Mucosa of descending colon (tissue), 3 donors: ENCODE measurements around the gene TNS2. TPM values are rescaled to one million over a fixed set of nuclear protein-coding genes. Genes with fewer than 3 reads are reported as not detected.

Source experiments
- ATAC-seq: fragments of 200-7000 bp; cut with Tn5 transposase; one replicate; pipeline ENCODE4 v1.9.1; 2020; ENCODE audit warnings: mild to moderate bottlenecking, moderate library complexity
- DNase-seq, 3 donors: peaks; one replicate each; pipeline ENCODE4 v3.0.0-alpha.2; 2020
- H3K36me3 ChIP-seq: fragments of 200-600 bp; one replicate; pipeline ENCODE4 v1.8.0; 2021; ENCODE audit warnings: low read depth, mild to moderate bottlenecking
- H3K4me1 ChIP-seq: fragments of 200-600 bp; one replicate; pipeline ENCODE4 v1.8.0; 2021; ENCODE audit warnings: low read depth, mild to moderate bottlenecking
- H3K4me3 ChIP-seq: fragments of 200-600 bp; one replicate; pipeline ENCODE4 v1.8.0; 2021; ENCODE audit warnings: mild to moderate bottlenecking
- H3K9me3 ChIP-seq: fragments of 200-600 bp; one replicate; pipeline ENCODE4 v1.8.0; 2021; ENCODE audit warnings: mild to moderate bottlenecking
- CTCF ChIP-seq: fragments of 200-600 bp; IDR thresholded peaks from one replicate; pipeline ENCODE4 v1.8.0; 2022; ENCODE audit warnings: antibody characterized with exemption, mild to moderate bottlenecking
- intact Hi-C, 2 donors: fragments of 100-400 bp; cut with DNase I in 1 of 2; cut with micrococcal nuclease in 1 of 2; formaldehyde crosslinking; loops; one replicate each; pipeline versions ENCODE4 v1.11.0 to v1.11.1; 2022; cut with DNase I, micrococcal nuclease
- total RNA-seq, 3 donors: library from RNA; stranded (reverse); fragmentation: NEBNext Ultra II Directional in 2 of 3; extraction: Animal tissue kit (Norgen Biotek cat#: 25700) in 2 of 3; gene quantifications; one replicate each; pipeline versions ENCODE4 v1.2.1 to v1.2.4, GENCODE V29; 2021 to 2023
- donor health status: DM: no; HTN: no; CAD: no; lungs with moderate emphysema.
- donor health status: DM: no; HTN: no; CAD: no.
- donor health status: DM: no; HTN: yes; CAD: no.

Gene TNS2
- total RNA-seq, 3 donors from 2014 or later = 22.6 to 119 (median 51.9) TPM

GRCh38 chr12:53057816-53058500 is 8.1 kb downstream of the TNS2 start:
- TF ChIP-seq CTCF = no peak
- DNase-seq = peak in 1 of 3 donors; percentile 27
- no peak for ATAC-seq
- Histone ChIP-seq H3K9me3 (no peaks in the 10 kb centered on the region), H3K4me1 (peaks cover 28% of the 10 kb centered on the region), H3K36me3 (no peaks in the 10 kb centered on the region), H3K4me3 (no peak overlapping the region)
- intact Hi-C loops = no loop called here

DNA sequence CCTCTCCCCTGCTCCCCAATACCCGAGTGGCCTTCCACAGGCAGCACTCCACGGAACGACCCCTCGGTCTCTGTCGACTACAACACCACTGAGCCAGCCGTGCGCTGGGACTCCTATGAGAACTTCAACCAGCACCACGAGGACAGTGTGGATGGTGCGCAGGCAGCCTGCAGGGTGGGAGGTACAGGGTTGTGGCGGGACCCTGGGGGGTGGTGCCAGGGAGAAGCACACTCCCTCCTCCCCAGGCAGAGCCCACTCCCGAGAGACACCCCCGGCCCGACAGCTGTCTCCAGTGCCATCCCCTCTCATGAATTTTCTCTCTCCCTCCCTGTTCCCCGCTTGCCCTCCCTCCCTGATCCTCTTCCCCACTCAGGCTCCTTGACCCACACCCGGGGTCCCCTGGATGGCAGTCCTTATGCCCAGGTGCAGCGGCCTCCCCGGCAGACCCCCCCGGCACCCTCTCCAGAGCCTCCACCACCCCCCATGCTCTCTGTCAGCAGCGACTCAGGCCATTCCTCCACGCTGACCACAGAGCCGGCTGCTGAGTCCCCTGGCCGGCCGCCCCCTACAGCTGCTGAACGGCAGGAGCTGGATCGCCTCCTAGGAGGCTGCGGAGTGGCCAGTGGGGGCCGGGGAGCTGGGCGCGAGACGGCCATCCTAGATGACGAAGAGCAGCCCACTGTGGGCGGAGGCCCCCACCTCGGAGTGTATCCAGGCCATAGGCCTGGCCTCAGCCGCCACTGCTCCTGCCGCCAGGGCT is 9.0 kb downstream of the TNS2 start:
- no peaks in the 10 kb centered on the region for H3K9me3 ChIP-seq
- H3K36me3 ChIP-seq = no peaks in the 10 kb centered on the region
- peaks cover 19% of the 10 kb centered on the region for H3K4me1 ChIP-seq
- TF ChIP-seq CTCF = no peak
- peak in 1 of 3 donors; percentile 33 for DNase-seq
- H3K4me3 ChIP-seq = no peak overlapping the region
- intact Hi-C loops = no loop called here
- no peak for ATAC-seq

DNA sequence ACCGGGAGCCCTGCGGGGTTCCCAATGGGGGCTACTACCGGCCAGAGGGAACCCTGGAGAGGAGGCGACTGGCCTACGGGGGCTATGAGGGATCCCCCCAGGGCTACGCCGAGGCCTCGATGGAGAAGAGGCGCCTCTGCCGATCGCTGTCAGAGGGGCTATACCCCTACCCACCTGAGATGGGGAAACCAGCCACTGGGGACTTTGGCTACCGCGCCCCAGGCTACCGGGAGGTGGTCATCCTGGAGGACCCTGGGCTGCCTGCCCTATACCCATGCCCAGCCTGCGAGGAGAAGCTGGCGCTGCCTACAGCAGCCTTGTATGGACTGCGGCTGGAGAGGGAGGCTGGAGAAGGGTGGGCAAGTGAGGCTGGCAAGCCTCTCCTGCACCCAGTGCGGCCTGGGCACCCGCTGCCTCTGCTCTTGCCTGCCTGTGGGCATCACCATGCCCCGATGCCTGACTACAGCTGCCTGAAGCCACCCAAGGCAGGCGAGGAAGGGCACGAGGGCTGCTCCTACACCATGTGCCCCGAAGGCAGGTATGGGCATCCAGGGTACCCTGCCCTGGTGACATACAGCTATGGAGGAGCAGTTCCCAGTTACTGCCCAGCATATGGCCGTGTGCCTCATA is 9.7 kb downstream of the TNS2 start:
- intact Hi-C loops = loop anchor here (5.0 to 10.0 kb wide), 2 partner anchors 38 to 135 kb away; partner anchors contain the start of gene IGFBP6 (in 1 of the 2)
- Histone ChIP-seq H3K9me3 (no peaks in the 10 kb centered on the region), H3K4me1 (peaks cover 17% of the 10 kb centered on the region), H3K36me3 (no peaks in the 10 kb centered on the region), H3K4me3 (no peak overlapping the region)
- ATAC-seq = no peak
- DNase-seq = peak in 1 of 3 donors; percentile 26
- no peak for TF ChIP-seq CTCF

DNA sequence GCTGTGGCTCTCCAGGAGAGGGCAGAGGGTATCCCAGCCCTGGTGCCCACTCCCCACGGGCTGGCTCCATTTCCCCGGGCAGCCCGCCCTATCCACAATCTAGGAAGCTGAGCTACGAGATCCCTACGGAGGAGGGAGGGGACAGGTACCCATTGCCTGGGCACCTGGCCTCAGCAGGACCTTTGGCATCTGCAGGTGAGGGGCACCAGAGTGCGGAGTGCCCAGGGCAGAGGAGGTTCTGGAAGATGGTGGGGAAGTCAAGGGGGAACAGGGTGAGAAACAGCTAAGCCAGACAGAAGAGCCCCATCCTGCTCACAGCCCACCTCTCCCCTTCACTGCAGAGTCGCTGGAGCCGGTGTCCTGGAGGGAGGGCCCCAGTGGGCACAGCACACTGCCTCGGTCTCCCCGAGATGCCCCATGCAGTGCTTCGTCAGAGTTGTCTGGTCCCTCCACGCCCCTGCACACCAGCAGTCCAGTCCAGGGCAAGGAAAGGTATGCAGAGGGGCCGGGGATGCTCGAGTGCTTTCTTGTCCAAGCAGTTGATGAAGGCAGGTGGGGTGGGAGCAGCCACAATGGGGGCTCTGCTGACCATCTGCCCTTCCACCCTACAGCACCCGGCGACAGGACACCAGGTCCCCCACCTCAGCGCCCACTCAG is 10.3 kb downstream of the TNS2 start:
- Histone ChIP-seq H3K36me3 (no peaks in the 10 kb centered on the region), H3K9me3 (no peaks in the 10 kb centered on the region), H3K4me3 (no peak overlapping the region), H3K4me1 (peaks cover 13% of the 10 kb centered on the region)
- intact Hi-C loops = loop anchor here (5.0 to 10.0 kb wide), 2 partner anchors 37 to 135 kb away; partner anchors contain the start of gene IGFBP6 (in 1 of the 2)
- TF ChIP-seq CTCF = no peak
- DNase-seq (peak in 1 of 3 donors; percentile 36), ATAC-seq (no peak)

- no peak for ATAC-seq
- peaks cover 14% of the 10 kb centered on the region for H3K4me1 ChIP-seq
- no peak for TF ChIP-seq CTCF
- no peaks in the 10 kb centered on the region for H3K9me3 ChIP-seq
- no peaks in the 10 kb centered on the region for H3K36me3 ChIP-seq
- H3K4me3 ChIP-seq = no peak overlapping the region
- intact Hi-C loops = loop anchor here (5.0 to 10.0 kb wide), 2 partner anchors 37 to 134 kb away; partner anchors contain the start of gene IGFBP6 (in 1 of the 2)
- peak in 2 of 3 donors; percentile 54 to 58 for DNase-seq
Measured at GRCh38 chr12:53060721-53061276, 10.9 kb downstream of the TNS2 start.
